ENCODE measurements around the gene SNHG17.
"Not testable (repeated sequence)": the region's sequence is repeated elsewhere in the genome, so short reads cannot be mapped to it uniquely, and the experiment has no call there.

The SNHG17 gene

DNA sequence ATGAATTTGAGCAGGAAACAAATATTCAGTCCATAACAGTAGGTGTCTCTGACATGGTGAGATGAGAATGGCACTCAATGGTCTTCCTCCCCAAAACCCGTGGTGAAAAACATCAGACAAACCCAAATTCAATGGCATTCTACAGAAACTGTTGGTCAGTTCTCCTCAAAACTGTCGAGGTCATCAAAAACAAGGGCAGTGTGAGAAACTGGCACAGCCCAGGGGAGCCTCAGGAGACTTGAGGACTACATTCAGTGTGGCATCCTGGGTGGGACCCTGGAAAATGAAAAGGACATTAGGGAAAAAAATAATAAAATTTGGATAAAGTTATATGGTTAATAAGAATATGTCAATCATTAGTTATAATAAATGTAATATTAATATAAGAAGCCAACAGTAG, 48.3 kb downstream of the SNHG17 start:
- no peak overlapping the region for H3K4me3 Mint-ChIP-seq
- H3K36me3 Mint-ChIP-seq (ENCODE audit: low read depth) = no peaks in the 10 kb centered on the region
- no peaks in the 10 kb centered on the region for H3K4me1 Mint-ChIP-seq (ENCODE audit: low read depth)
- H3K27me3 Mint-ChIP-seq = peaks cover 39% of the 10 kb centered on the region
- no peaks in the 10 kb centered on the region for H3K9me3 Mint-ChIP-seq
- DNase-seq = no peak
- no peak overlapping the region for H3K27ac Mint-ChIP-seq

- Mint-ChIP-seq H3K4me3 (no peak overlapping the region), H3K27ac (no peak overlapping the region), H3K36me3 (ENCODE audit: low read depth) (no peaks in the 10 kb centered on the region), H3K27me3 (peaks cover 42% of the 10 kb centered on the region), H3K4me1 (ENCODE audit: low read depth) (no peaks in the 10 kb centered on the region), H3K9me3 (no peaks in the 10 kb centered on the region)
- DNase-seq = no peak
Observed at GRCh38 chr20:38386004-38386403, 49.1 kb downstream of the SNHG17 start.

- DNase-seq = no peak
- Mint-ChIP-seq H3K27ac (no peak overlapping the region), H3K9me3 (no peaks in the 10 kb centered on the region), H3K36me3 (ENCODE audit: low read depth) (no peaks in the 10 kb centered on the region), H3K27me3 (peaks cover 48% of the 10 kb centered on the region), H3K4me1 (ENCODE audit: low read depth) (no peaks in the 10 kb centered on the region), H3K4me3 (no peak overlapping the region)
Observed at GRCh38 chr20:38383147-38383546, 52.0 kb downstream of the SNHG17 start.

DNA sequence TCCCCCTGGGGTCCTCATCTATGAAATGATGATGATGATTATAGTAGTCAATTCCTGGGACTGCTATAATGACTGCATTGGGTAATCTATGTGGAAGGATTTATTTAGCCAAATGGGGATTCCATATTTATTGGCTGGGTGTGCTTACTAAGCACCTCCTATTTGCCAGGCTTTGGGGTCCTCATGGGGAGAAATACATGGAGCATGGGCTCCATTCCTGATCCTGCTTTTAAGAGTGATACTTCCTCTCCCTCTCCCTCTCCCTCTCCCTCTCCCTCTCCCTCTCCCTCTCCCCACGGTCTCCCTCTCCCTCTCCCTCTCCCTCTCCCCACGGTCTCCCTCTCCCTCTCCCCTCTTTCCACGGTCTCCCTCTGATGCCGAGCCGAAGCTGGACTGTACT, 57.3 kb downstream of the SNHG17 start:
- H3K27ac Mint-ChIP-seq; H3K4me3 Mint-ChIP-seq; DNase-seq; H3K36me3 Mint-ChIP-seq (ENCODE audit: low read depth); H3K4me1 Mint-ChIP-seq (ENCODE audit: low read depth); H3K9me3 Mint-ChIP-seq: not testable (repeated sequence)
- H3K27me3 Mint-ChIP-seq = peaks cover 18% of the 10 kb centered on the region

- Mint-ChIP-seq H3K27me3 (peaks cover 12% of the 10 kb centered on the region), H3K36me3 (ENCODE audit: low read depth) (no peaks in the 10 kb centered on the region), H3K9me3 (no peaks in the 10 kb centered on the region), H3K27ac (no peak overlapping the region), H3K4me1 (ENCODE audit: low read depth) (no peaks in the 10 kb centered on the region), H3K4me3 (no peak overlapping the region)
- DNase-seq = no peak
Observed at GRCh38 chr20:38377039-38377685, 58.0 kb downstream of the SNHG17 start.

GRCh38 chr20:38373898-38374297, 61.2 kb downstream of the SNHG17 start:
- DNase-seq = no peak
- Mint-ChIP-seq H3K4me3 (no peak overlapping the region), H3K4me1 (ENCODE audit: low read depth) (no peaks in the 10 kb centered on the region), H3K27ac (no peak overlapping the region), H3K27me3 (no peaks in the 10 kb centered on the region), H3K9me3 (no peaks in the 10 kb centered on the region), H3K36me3 (ENCODE audit: low read depth) (no peaks in the 10 kb centered on the region)

DNA sequence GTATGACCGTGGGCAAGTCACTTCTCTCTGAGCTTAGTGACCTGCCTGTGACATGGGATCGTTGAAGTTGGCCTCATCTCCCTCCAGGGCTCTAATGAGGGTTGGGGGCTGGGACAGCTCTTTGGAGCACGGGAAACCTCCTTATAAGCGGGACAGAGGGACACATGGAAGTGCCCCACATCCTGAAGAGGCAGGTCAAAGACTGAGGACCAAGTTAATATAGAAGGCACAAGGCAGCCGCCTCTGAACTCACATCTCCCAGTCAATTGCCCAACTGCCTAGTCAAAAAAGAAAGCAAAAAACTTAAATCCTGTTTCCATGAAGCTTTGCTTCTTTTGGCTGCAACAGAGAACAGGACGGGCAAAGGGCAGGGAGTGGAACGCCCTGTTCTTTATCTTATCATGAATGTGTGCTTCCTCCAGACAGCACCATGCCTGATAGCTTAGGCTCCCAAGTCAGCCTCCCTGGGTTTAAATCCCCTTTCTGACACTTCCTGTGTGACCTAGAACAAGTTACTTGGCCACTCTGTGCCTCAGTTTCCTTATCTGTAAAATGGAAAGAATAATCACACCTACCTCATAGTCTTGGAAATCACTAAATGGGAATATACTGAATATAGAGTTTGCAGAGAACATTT, 61.8 kb downstream of the SNHG17 start:
- H3K4me1 Mint-ChIP-seq (ENCODE audit: low read depth) = no peaks in the 10 kb centered on the region
- DNase-seq = no peak
- H3K27me3 Mint-ChIP-seq = no peaks in the 10 kb centered on the region
- H3K9me3 Mint-ChIP-seq = no peaks in the 10 kb centered on the region
- no peak overlapping the region for H3K27ac Mint-ChIP-seq
- no peaks in the 10 kb centered on the region for H3K36me3 Mint-ChIP-seq (ENCODE audit: low read depth)
- H3K4me3 Mint-ChIP-seq = no peak overlapping the region

- H3K27me3 Mint-ChIP-seq = no peaks in the 10 kb centered on the region
- H3K27ac Mint-ChIP-seq = no peak overlapping the region
- no peak overlapping the region for H3K4me3 Mint-ChIP-seq
- no peaks in the 10 kb centered on the region for H3K4me1 Mint-ChIP-seq (ENCODE audit: low read depth)
- H3K36me3 Mint-ChIP-seq (ENCODE audit: low read depth) = no peaks in the 10 kb centered on the region
- H3K9me3 Mint-ChIP-seq = no peaks in the 10 kb centered on the region
- no peak for DNase-seq
Observed at GRCh38 chr20:38372806-38373205, 62.3 kb downstream of the SNHG17 start.
